Loucy (cell line): ENCODE data around the gene NARS2.

ENCODE experiments used
- H2AFZ ChIP-seq: fragments of 200-600 bp; sonication (generic); 2 replicates; pipeline ENCODE4 v1.6.0; 2016; ENCODE audit warnings: antibody characterized with exemption, mild to moderate bottlenecking, low read length, moderate library complexity
- H3F3A ChIP-seq: fragments of 200-600 bp; 2 replicates; pipeline ENCODE4 v1.6.0; 2016; ENCODE audit warnings: antibody characterized with exemption, low read depth, mild to moderate bottlenecking
- H3K27me3 ChIP-seq: fragments of 200-600 bp; sonication (generic); 2 replicates; pipeline ENCODE4 v1.6.1; 2014; ENCODE audit warnings: low read length, mild to moderate bottlenecking; ENCODE audit not compliant: insufficient read depth, poor library complexity, severe bottlenecking
- H3K36me3 ChIP-seq: fragments of 200-600 bp; sonication (generic); 2 replicates; pipeline ENCODE4 v1.6.1; 2016; ENCODE audit warnings: low read length; ENCODE audit not compliant: insufficient read depth
- H3K4me1 ChIP-seq: fragments of 200-600 bp; sonication (generic); 2 replicates; pipeline ENCODE4 v1.5.1; 2014; ENCODE audit warnings: low read length, mild to moderate bottlenecking; ENCODE audit not compliant: insufficient read depth, poor library complexity, severe bottlenecking
- H3K4me2 ChIP-seq: fragments of 200-600 bp; sonication (generic); 2 replicates; pipeline ENCODE4 v1.6.0; 2014; ENCODE audit warnings: antibody characterized with exemption, low read length, low read depth, mild to moderate bottlenecking; ENCODE audit not compliant: poor library complexity, severe bottlenecking
- H3K4me3 ChIP-seq: fragments of 200-600 bp; sonication (generic); 2 replicates; pipeline ENCODE4 v1.5.1; 2014; ENCODE audit warnings: low read length, mild to moderate bottlenecking, mixed read lengths; ENCODE audit not compliant: poor library complexity, severe bottlenecking
- H3K79me2 ChIP-seq: fragments of 200-600 bp; sonication (generic); 2 replicates; pipeline ENCODE4 v1.6.1; 2014; ENCODE audit warnings: low read length; ENCODE audit not compliant: insufficient read depth
- H3K9ac ChIP-seq: fragments of 200-600 bp; sonication (generic); 2 replicates; pipeline ENCODE4 v1.6.0; 2014; ENCODE audit warnings: mild to moderate bottlenecking, low read depth, low read length, moderate library complexity; ENCODE audit not compliant: poor library complexity, severe bottlenecking
- H3K9me2 ChIP-seq: fragments of 200-600 bp; sonication (generic); replicated peaks from 2 replicates; pipeline ENCODE4 v1.6.1; 2016; ENCODE audit warnings: low read depth, low read length, mixed read lengths
- H3K9me3 ChIP-seq: fragments of 200-600 bp; sonication (generic); 2 replicates; pipeline ENCODE4 v1.6.1; 2014; ENCODE audit warnings: mild to moderate bottlenecking, antibody characterized with exemption, low read length, low read depth; ENCODE audit not compliant: insufficient read depth
- H4K20me1 ChIP-seq: fragments of 200-600 bp; sonication (generic); 2 replicates; pipeline ENCODE4 v1.6.0; 2014; ENCODE audit warnings: antibody characterized with exemption, low read length, mild to moderate bottlenecking; ENCODE audit not compliant: insufficient read depth, poor library complexity, severe bottlenecking
- EZH2phosphoT487 ChIP-seq: fragments of 200-600 bp; IDR thresholded peaks from 2 replicates; pipeline ENCODE4 v1.6.1; 2018; ENCODE audit warnings: antibody characterized with exemption, mild to moderate bottlenecking, moderate library complexity, borderline replicate concordance
- TF ChIP-seq, protein P1 (sequence below): fragments of 200-600 bp; sonication (generic); conservative IDR thresholded peaks from 2 replicates; pipeline ENCODE4 v1.5.1; 2014; ENCODE audit warnings: mild to moderate bottlenecking, antibody characterized with exemption, low read length

NARS2 gene

DNA sequence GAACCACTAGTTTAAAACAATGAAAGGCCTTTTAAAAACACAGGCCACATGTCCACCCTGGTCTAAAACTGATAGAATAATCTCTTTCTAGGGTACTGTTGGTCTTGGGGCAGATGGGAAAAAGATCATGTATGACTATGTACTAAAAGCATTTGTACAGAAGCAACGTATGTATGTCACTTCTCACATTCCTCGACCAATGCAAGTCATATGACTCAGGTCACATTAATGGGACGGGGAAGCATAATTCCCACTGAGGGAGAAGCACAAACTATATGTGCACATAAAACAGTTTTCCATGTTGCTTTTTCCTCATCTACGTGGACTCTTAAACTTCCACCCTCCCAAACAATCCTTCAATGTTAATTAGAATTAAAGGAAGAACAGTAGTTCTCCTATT lies 124.8 kb downstream of the NARS2 start:
- H3K4me3 ChIP-seq, result no peak overlapping the region
- no peaks in the 10 kb centered on the region for H3K79me2 ChIP-seq
- no peaks in the 10 kb centered on the region for H3K36me3 ChIP-seq
- TF ChIP-seq EZH2phosphoT487, result no peak
- TF ChIP-seq, protein P1, sequence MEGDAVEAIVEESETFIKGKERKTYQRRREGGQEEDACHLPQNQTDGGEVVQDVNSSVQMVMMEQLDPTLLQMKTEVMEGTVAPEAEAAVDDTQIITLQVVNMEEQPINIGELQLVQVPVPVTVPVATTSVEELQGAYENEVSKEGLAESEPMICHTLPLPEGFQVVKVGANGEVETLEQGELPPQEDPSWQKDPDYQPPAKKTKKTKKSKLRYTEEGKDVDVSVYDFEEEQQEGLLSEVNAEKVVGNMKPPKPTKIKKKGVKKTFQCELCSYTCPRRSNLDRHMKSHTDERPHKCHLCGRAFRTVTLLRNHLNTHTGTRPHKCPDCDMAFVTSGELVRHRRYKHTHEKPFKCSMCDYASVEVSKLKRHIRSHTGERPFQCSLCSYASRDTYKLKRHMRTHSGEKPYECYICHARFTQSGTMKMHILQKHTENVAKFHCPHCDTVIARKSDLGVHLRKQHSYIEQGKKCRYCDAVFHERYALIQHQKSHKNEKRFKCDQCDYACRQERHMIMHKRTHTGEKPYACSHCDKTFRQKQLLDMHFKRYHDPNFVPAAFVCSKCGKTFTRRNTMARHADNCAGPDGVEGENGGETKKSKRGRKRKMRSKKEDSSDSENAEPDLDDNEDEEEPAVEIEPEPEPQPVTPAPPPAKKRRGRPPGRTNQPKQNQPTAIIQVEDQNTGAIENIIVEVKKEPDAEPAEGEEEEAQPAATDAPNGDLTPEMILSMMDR, result no peak
- H4K20me1 ChIP-seq, result no peaks in the 10 kb centered on the region
- H3K4me1 ChIP-seq, result peaks cover 24% of the 10 kb centered on the region
- H2AFZ ChIP-seq, result no peak overlapping the region
- no peak overlapping the region for H3K4me2 ChIP-seq
- no peaks in the 10 kb centered on the region for H3K9me3 ChIP-seq
- H3F3A ChIP-seq, result no peaks in the 10 kb centered on the region
- H3K27me3 ChIP-seq, result no peaks in the 10 kb centered on the region
- no peak overlapping the region for H3K9ac ChIP-seq
- no peaks in the 10 kb centered on the region for H3K9me2 ChIP-seq

DNA sequence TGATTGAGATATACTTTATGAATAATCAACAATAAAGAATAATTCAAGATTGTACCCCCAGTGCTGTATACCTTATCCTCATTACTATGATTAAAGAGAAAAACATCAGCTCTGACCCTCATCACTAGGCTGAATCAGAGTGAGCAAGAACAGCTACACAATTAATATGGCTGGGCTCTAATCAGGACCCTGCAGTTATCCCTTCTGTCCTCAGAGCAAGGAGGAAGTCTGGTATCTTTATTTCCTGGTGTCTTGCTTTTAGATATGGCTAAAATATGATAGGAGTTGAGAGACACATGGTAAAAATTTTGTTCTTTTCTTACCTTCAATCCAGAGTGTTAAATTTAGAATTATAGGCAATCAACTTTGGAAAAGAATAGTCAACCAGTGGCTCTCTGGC lies 128.5 kb downstream of the NARS2 start:
- TF ChIP-seq EZH2phosphoT487, result no peak
- TF ChIP-seq, protein P1, result no peak
- Histone ChIP-seq H2AFZ (no peak overlapping the region), H3K4me2 (no peak overlapping the region), H4K20me1 (no peaks in the 10 kb centered on the region), H3K9me3 (no peaks in the 10 kb centered on the region), H3K79me2 (no peaks in the 10 kb centered on the region), H3F3A (no peaks in the 10 kb centered on the region), H3K27me3 (no peaks in the 10 kb centered on the region), H3K4me1 (peaks cover 3% of the 10 kb centered on the region), H3K9me2 (no peaks in the 10 kb centered on the region), H3K4me3 (no peak overlapping the region), H3K9ac (no peak overlapping the region), H3K36me3 (peaks cover 15% of the 10 kb centered on the region; the same call in 1 of the 2 replicates)

DNA sequence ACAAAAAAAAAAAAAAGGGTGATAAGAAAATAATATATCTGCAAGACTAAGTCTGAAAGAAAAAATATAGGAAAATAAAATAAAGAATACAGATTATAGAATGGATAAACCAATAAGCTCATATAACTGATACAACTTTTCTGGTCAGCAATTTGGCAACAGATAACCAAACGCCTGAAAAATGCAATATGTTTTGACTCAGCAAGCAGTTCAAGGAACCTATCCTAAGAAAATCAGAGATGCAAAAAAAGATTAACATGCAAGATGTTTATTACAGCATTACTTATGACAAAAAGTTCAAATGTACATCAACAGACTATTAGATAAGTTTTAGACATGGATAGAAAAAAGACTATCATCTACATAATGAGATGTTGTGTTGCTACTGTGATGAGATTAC lies 129.9 kb downstream of the NARS2 start:
- Histone ChIP-seq H3K9me2 (no peaks in the 10 kb centered on the region), H3K4me2 (no peak overlapping the region), H3K4me3 (no peak overlapping the region), H3F3A (no peaks in the 10 kb centered on the region), H3K79me2 (no peaks in the 10 kb centered on the region), H3K27me3 (no peaks in the 10 kb centered on the region), H3K36me3 (peaks cover 20% of the 10 kb centered on the region; the same call in 1 of the 2 replicates), H4K20me1 (no peaks in the 10 kb centered on the region), H2AFZ (no peak overlapping the region), H3K9me3 (no peaks in the 10 kb centered on the region), H3K4me1 (no peaks in the 10 kb centered on the region), H3K9ac (no peak overlapping the region)
- TF ChIP-seq EZH2phosphoT487, result no peak

DNA sequence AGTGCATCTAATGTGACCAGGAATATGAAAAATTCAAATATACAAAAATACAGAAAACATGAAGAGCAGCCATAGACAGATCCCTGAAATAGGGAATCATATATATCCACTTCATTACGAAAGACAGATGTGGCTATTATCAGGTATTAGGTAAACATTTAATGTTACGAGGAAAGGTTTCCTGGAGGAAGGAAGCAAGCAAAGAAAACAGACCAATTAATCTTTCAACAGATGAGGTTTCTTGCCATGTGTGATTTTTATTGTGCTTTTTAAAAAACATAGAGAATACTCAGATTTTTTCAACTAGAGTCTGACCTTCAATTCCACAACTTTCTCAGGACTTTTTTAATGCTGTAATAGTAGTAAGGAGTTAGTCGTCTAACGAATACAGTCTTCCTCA lies 132.7 kb downstream of the NARS2 start:
- peaks cover 23% of the 10 kb centered on the region; the same call in 1 of the 2 replicates for H3K36me3 ChIP-seq
- H3K4me1 ChIP-seq, result no peaks in the 10 kb centered on the region
- H3K79me2 ChIP-seq, result no peaks in the 10 kb centered on the region
- no peaks in the 10 kb centered on the region for H3K9me3 ChIP-seq
- no peak overlapping the region for H3K9ac ChIP-seq
- H4K20me1 ChIP-seq, result no peaks in the 10 kb centered on the region
- H3K27me3 ChIP-seq, result no peaks in the 10 kb centered on the region
- H2AFZ ChIP-seq, result no peak overlapping the region
- H3F3A ChIP-seq, result no peaks in the 10 kb centered on the region
- TF ChIP-seq, protein P1, result no peak
- TF ChIP-seq EZH2phosphoT487, result no peak
- no peak overlapping the region for H3K4me3 ChIP-seq
- H3K4me2 ChIP-seq, result no peak overlapping the region
- H3K9me2 ChIP-seq, result no peaks in the 10 kb centered on the region
